Upper lobe of left lung (tissue), 4 donors: ENCODE results near the gene DUOXA1.

Experiments
- POLR2A ChIP-seq, 4 donors: fragments of 450-650 bp; IDR thresholded peaks; one replicate each; pipeline ENCODE4 v1.5.1; 2016 to 2017; ENCODE audit warnings: antibody characterized with exemption in 4 of 4, mild to moderate bottlenecking in 2 of 4
- TF ChIP-seq, protein P1 (sequence below), 6 experiments: fragments of 450-650 bp in 4 of 6; fragments of 200-600 bp in 2 of 6; sonication (generic) in 2 of 6; IDR thresholded peaks; one replicate each; pipeline ENCODE4 v1.5.1; 2016 to 2019; ENCODE audit warnings: antibody characterized with exemption in 6 of 6

DNA sequence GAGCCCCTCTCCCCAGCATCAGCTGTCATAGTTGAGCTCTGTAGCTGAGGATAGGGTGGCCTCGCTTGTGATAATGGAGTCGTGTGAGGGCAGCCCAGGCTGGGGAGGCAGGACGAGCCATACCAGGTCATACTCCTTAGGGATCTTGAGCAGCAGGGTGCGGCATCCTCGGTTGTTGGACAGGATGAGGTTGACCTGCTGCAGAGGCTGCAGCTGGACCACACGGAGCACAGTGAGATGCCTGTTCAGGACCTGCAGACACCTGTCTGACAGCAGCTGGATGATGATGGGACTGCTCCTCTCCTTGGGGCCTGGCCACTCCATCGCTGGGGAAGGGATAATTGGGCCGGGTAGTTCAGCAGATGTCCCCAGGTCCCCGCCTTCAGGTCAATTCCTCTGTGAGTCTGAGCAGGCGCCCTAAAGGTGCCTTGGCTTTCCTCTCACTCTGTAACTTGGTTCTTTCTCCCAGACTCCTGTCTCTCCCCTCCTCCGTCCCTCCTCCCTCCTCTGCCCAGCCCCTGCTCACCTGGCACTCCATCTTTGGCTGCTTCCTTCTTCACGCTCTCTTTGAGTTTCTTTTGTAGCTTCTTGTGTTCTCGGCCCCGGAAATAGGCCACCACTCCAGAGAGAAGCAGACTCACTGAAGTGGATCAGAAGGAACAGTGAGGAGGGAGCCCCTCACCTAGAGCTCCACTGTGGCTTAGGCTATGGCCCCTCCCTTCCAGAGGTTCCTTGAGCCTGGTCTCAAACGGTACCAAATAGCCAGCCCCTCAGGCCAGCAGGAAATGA lies 23.5 kb downstream of the DUOXA1 start:
- TF ChIP-seq, protein P1, sequence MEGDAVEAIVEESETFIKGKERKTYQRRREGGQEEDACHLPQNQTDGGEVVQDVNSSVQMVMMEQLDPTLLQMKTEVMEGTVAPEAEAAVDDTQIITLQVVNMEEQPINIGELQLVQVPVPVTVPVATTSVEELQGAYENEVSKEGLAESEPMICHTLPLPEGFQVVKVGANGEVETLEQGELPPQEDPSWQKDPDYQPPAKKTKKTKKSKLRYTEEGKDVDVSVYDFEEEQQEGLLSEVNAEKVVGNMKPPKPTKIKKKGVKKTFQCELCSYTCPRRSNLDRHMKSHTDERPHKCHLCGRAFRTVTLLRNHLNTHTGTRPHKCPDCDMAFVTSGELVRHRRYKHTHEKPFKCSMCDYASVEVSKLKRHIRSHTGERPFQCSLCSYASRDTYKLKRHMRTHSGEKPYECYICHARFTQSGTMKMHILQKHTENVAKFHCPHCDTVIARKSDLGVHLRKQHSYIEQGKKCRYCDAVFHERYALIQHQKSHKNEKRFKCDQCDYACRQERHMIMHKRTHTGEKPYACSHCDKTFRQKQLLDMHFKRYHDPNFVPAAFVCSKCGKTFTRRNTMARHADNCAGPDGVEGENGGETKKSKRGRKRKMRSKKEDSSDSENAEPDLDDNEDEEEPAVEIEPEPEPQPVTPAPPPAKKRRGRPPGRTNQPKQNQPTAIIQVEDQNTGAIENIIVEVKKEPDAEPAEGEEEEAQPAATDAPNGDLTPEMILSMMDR (IDR thresholded peaks at IDR 0.05): no peak
- no peak for TF ChIP-seq POLR2A (IDR thresholded peaks at IDR 0.05)
